VCaP (cell line): Measurements from ENCODE around the gene ATF7IP.

Experiments used
- H3K27ac ChIP-seq: fragments of 450-650 bp; 2 replicates; pipeline ENCODE4 v1.5.1; 2017
- CTCF ChIP-seq: fragments of 450-650 bp; conservative IDR thresholded peaks from 2 replicates; pipeline ENCODE4 v1.5.1; 2017; ENCODE audit warnings: mild to moderate bottlenecking, moderate library complexity

The ATF7IP gene

GRCh38 chr12:14426792-14427191 is 61.3 kb downstream of the ATF7IP start:
- no peak overlapping the region for H3K27ac ChIP-seq
- no peak for TF ChIP-seq CTCF

GRCh38 chr12:14427929-14428328 is 62.4 kb downstream of the ATF7IP start:
- TF ChIP-seq CTCF = no peak
- no peak overlapping the region for H3K27ac ChIP-seq

DNA sequence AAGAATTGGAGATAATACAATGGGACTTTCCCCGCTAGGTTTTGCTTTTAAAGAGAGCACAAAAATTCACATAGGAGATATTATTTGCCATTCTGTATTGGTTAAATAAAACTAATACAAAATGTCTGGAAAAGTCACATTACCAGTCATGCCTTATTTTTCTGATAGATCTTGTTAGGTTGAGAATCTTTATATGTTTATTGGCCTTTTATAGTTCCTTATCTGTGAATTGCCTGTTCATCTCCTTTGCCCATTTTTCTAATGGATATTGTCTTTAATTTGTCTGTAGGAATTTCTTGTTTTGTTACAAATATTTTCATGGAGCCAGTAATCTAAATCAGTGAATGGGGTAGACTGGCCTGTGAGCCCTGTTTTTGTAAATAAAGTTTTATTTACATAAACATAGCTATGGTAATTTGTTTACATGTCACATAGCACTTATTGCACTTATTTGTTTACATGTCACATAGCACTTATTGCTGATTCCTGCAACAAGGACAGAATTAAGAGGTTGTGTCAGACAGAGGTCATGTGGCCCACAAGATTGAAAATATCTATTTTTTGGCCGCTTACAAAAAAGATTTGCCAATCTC is 65.0 kb downstream of the ATF7IP start:
- no peak overlapping the region for H3K27ac ChIP-seq
- no peak for TF ChIP-seq CTCF

- no peak for TF ChIP-seq CTCF
- no peak overlapping the region for H3K27ac ChIP-seq
Measured at GRCh38 chr12:14431975-14432374, 66.5 kb downstream of the ATF7IP start.

DNA sequence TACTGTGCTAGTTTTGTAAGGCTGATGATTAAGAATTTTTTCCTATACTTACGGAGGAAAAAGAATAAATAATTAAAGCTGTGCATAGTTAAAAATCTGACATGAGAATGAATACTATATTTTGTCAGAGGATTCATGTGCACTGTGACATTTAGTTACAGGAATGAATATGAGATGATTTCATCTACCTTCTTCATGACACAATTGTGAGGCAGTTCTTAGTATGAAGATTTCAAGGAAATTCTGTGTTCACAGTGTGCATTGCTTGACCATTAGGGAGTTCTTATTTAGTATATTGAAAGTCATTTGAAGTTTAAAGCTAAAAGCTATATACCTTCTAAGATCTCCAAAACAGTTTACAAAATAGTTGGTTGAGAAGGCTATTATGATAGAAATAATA is 70.1 kb downstream of the ATF7IP start:
- TF ChIP-seq CTCF = no peak
- no peak overlapping the region for H3K27ac ChIP-seq

GRCh38 chr12:14442221-14442881 is 76.9 kb downstream of the ATF7IP start:
- H3K27ac ChIP-seq = no peak overlapping the region
- TF ChIP-seq CTCF = no peak

DNA sequence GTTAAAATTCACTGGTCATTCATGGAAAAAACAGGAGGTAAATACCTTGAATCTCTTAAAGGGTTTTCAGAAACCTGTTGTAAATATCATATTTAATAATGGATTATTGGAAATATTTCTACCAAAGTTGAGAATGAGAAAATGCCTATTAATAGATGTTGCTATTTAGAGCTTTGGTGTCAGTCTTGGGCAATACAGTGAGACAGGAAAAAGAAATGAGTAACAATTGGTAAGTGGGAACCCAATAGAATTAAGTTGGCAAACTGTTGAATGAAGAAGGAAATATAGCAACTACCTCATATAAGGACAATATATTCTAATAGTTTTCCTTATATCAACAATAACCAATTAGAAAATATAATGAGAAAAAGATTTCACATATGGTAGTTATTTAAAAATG is 78.0 kb downstream of the ATF7IP start:
- no peak overlapping the region for H3K27ac ChIP-seq

More for the DNA sequence above, 78.0 kb downstream of the ATF7IP start:
- TF ChIP-seq CTCF = no peak
